ENCODE data around the gene ATF7IP.

DNA sequence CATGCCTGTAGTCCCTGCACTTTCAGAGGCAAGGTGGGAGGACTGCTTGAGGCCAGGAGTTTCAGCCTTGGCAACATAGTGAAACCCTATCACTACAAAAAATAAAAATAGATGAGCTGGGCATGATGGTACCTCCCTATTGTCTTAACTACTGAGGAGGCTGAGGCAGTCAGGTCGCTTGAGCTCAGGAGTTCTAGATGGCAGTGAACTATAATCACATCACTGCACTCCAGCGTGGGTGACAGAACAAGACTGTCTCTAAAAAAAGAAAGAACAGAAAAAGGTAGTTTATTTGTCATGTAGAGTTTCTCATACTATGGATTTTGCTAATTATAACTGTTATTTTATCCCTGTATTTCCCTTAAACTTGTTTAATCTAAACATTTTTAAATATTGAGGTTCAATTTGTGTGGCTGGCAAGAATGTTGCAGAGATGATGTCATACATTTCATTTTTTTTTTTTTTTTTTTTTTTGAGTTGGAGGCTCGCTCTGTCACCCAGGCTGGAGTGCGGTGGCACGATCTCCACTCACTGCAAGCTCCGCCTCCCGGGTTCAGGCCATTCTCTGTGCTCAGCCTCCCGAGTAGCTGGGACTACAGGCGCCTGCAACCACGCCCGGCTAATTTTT is 39.7 kb upstream of the ATF7IP start:
- no peak for TF ChIP-seq POLR2AphosphoS5 (IDR thresholded peaks at IDR 0.05)
- TF ChIP-seq POLR2A (IDR thresholded peaks at IDR 0.05), result no peak
- TF ChIP-seq, protein P1, sequence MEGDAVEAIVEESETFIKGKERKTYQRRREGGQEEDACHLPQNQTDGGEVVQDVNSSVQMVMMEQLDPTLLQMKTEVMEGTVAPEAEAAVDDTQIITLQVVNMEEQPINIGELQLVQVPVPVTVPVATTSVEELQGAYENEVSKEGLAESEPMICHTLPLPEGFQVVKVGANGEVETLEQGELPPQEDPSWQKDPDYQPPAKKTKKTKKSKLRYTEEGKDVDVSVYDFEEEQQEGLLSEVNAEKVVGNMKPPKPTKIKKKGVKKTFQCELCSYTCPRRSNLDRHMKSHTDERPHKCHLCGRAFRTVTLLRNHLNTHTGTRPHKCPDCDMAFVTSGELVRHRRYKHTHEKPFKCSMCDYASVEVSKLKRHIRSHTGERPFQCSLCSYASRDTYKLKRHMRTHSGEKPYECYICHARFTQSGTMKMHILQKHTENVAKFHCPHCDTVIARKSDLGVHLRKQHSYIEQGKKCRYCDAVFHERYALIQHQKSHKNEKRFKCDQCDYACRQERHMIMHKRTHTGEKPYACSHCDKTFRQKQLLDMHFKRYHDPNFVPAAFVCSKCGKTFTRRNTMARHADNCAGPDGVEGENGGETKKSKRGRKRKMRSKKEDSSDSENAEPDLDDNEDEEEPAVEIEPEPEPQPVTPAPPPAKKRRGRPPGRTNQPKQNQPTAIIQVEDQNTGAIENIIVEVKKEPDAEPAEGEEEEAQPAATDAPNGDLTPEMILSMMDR (IDR thresholded peaks at IDR 0.05 in 8 of 11, conservative IDR thresholded peaks at IDR 0.05 in 3 of 11), result no peak
